ENCODE data around the gene SLC2A13.
"Not testable (repeated sequence)": the region's sequence is repeated elsewhere in the genome, so short reads cannot be mapped to it uniquely, and the experiment has no call there.

The SLC2A13 gene

GRCh38 chr12:39923364-39923763 lies 182.5 kb downstream of the SLC2A13 start:
- no peak for DNase-seq (ENCODE audit: low read depth)

GRCh38 chr12:39922598-39922997 lies 183.3 kb downstream of the SLC2A13 start:
- DNase-seq (ENCODE audit: low read depth): not testable (repeated sequence)

GRCh38 chr12:39920647-39921046 lies 185.2 kb downstream of the SLC2A13 start:
- no peak for DNase-seq (ENCODE audit: low read depth)

- DNase-seq (ENCODE audit: low read depth): no peak
Measured at GRCh38 chr12:39920222-39920621, 185.7 kb downstream of the SLC2A13 start.

- DNase-seq (ENCODE audit: low read depth): no peak
Measured at GRCh38 chr12:39919790-39920189, 186.1 kb downstream of the SLC2A13 start.

GRCh38 chr12:39915249-39915648 lies 190.6 kb downstream of the SLC2A13 start:
- no peak for DNase-seq (ENCODE audit: low read depth)

GRCh38 chr12:39912211-39912980 lies 193.5 kb downstream of the SLC2A13 start:
- no peak for DNase-seq (ENCODE audit: low read depth)

- DNase-seq (ENCODE audit: low read depth): no peak
Measured at GRCh38 chr12:39906237-39906636, 199.6 kb downstream of the SLC2A13 start.

- no peak for DNase-seq (ENCODE audit: low read depth)
Measured at GRCh38 chr12:39905152-39905551, 200.7 kb downstream of the SLC2A13 start.

GRCh38 chr12:39902821-39903220 lies 203.1 kb downstream of the SLC2A13 start:
- DNase-seq (ENCODE audit: low read depth): no peak

- DNase-seq (ENCODE audit: low read depth): no peak
Measured at GRCh38 chr12:39897315-39897714, 208.6 kb downstream of the SLC2A13 start.

GRCh38 chr12:39893388-39893787 lies 212.5 kb downstream of the SLC2A13 start:
- DNase-seq (ENCODE audit: low read depth): not testable (repeated sequence)

- DNase-seq (ENCODE audit: low read depth): no peak
Measured at GRCh38 chr12:39892146-39892545, 213.7 kb downstream of the SLC2A13 start.

- DNase-seq (ENCODE audit: low read depth): no peak
Measured at GRCh38 chr12:39887856-39888255, 218.0 kb downstream of the SLC2A13 start.

- no peak for DNase-seq (ENCODE audit: low read depth)
Measured at GRCh38 chr12:39886106-39886505, 219.8 kb downstream of the SLC2A13 start.

GRCh38 chr12:39884616-39885125 lies 221.2 kb downstream of the SLC2A13 start:
- DNase-seq (ENCODE audit: low read depth): no peak

GRCh38 chr12:39883411-39883810 lies 222.5 kb downstream of the SLC2A13 start:
- no peak for DNase-seq (ENCODE audit: low read depth)

- DNase-seq (ENCODE audit: low read depth): no peak
Measured at GRCh38 chr12:39878753-39879152, 227.1 kb downstream of the SLC2A13 start.

- no peak for DNase-seq (ENCODE audit: low read depth)
Measured at GRCh38 chr12:39875721-39876120, 230.2 kb downstream of the SLC2A13 start.

- DNase-seq (ENCODE audit: low read depth): no peak
Measured at GRCh38 chr12:39874785-39875184, 231.1 kb downstream of the SLC2A13 start.

- DNase-seq (ENCODE audit: low read depth): no peak
Measured at GRCh38 chr12:39873065-39873464, 232.8 kb downstream of the SLC2A13 start.

- no peak for DNase-seq (ENCODE audit: low read depth)
Measured at GRCh38 chr12:39872425-39872824, 233.5 kb downstream of the SLC2A13 start.

- DNase-seq (ENCODE audit: low read depth): no peak
Measured at GRCh38 chr12:39868328-39868725, 237.6 kb downstream of the SLC2A13 start.
